Inferior parietal cortex (tissue), 1 donor: ENCODE measurements around the gene KRT40.
"Not testable (repeated sequence)": the region's sequence is repeated elsewhere in the genome, so short reads cannot be mapped to it uniquely, and the experiment has no call there.

Experiments used
- DNase-seq: peaks from one replicate; pipeline ENCODE4 v3.0.0-alpha.2; 2016; ENCODE audit errors: extremely low spot score

KRT40 gene

DNA sequence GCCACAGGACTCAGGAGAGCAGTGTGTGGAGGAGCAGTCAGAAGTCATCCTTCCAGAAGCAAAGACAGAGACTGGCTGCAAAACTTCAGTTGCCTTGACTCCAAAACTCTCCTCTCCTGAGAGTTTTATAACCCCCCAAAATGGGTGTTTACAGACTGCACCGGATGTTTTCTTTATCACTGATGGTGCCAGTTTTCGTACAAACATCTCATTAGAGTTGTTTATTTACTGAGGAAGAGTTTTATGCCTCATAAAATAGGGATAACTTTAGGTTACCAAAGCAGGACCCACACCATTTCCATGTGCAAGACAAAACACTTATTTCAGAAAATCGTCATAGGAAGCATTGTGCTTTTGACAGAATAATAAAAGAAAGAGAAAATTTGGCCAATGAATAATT lies at the start of gene KRT40:
Gene KRT40, minus strand, starts transcription at position 101 of the 400 bp plus-strand sequence. Its CDS starts 53 bp downstream, at position 48.
- no peak for DNase-seq

DNA sequence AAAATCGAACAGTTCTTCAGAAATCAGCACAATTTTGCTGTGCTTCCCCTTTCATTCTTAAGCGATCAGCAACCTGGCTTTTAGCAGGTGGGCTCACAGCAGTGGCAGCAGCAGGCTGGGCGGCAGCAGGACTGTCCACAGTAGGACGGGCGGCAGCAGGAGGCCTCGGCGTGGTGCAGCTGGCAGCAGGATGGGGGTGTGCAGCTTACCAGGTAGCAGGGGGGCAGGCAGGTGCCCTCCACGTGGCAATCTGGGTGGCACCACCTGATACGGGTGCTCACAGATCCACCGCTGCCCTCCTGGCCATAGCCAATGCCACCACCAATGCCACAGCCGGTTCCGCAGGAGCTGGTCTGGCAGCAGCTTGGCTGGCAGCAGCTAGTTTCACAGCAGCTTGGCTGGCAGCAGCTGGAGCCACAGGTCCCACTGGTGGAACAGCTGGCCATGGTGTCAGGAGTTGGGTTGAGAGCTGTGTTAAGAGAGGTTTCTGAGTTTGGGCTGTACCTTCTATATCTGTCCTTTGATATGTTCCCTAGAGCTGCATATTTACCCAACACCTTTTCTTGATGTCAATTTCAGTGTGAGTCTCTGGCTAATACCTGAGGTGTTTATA lies 45.6 kb upstream of the KRT40 start, which contains the start of gene KRTAP1-4:
Gene KRTAP1-4, minus strand, starts transcription at position 563 of the 613 bp plus-strand sequence. Its CDS starts 117 bp downstream, at position 446.
- DNase-seq = no peak

DNA sequence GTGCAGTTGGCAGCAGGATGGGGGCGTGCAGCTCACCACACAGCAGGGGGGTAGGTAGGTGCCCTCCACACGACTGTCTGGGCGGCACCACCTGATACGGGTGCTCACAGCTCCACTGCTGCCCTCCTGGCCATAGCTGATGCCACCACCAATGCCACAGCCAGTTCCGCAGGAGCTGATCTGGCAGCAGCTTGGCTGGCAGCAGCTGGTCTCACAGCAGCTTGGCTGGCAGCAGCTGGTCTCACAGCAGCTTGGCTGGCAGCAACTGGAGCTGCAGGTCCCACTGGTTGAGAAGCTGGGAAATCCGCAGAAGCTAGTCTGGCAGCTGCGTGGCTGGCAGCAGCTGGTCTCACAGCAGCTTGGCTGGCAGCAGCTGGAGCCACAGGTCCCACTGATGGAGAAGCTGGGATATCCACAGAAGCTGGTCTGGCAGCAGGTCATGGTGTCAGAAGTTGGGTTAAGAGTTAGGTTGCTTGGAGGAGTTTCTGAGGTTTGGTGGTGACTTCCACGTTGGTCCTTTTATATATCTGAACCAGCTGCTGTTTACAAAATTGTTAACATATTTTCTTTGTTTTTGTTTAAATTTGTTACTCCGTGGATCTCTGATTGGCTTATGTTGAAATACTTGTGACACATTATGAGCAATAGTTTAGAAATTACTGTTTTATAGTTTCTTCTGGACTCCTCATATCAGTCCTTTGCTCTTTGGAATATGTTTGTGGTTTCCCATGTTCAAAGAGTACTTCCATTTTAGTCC lies 42.8 kb upstream of the KRT40 start, which contains the start of gene KRTAP1-5:
Gene KRTAP1-5, minus strand, starts transcription at position 494 of the 757 bp plus-strand sequence. Its CDS starts 53 bp downstream, at position 441.
- DNase-seq = no peak

- DNase-seq = no peak
Observed at GRCh38 chr17:41024697-41025096, 40.6 kb upstream of the KRT40 start.

DNA sequence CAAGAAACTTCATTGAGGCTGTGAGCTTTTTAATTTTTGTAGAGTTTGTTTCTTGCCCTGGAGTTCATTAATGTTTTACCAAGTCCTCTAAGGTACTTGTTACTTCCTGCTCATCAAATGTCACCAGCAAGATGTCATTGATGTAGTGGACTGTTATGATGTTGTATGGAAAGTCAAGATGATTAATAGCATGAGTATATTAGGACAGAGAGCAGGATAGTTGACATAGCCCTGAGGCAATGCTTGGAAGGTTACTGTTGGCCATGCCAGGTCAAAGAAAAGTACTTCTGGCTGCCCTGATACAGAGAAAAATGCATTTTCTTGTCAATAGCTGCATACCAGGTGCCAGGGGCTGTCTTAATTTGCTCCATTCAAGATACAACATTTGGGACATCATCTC lies 36.2 kb upstream of the KRT40 start:
- DNase-seq = no peak

DNA sequence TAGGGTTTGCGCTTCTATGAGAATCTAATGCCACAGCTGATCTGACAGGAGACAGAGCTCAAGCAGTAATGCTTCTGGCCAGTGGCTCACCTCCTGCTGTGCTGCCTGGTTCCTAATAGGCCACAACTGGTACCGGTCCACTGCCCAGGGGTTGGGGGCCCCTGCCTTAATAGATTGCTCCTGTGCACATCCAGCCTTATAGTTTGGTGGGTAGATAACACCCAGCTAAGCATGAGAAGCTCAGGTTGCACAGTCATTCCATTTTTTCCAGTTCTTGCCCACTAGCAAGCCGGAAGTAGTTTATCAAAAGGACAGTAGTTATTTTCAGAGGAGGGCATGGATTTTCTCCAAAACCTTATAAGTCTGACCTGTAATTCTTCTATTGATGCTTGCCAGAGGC lies 35.3 kb upstream of the KRT40 start:
- no peak for DNase-seq

- no peak for DNase-seq
Observed at GRCh38 chr17:41018541-41018940, 34.4 kb upstream of the KRT40 start.

GRCh38 chr17:41016578-41017215 lies 32.6 kb upstream of the KRT40 start:
- no peak for DNase-seq

GRCh38 chr17:41015454-41015853 lies 31.3 kb upstream of the KRT40 start:
- no peak for DNase-seq

DNA sequence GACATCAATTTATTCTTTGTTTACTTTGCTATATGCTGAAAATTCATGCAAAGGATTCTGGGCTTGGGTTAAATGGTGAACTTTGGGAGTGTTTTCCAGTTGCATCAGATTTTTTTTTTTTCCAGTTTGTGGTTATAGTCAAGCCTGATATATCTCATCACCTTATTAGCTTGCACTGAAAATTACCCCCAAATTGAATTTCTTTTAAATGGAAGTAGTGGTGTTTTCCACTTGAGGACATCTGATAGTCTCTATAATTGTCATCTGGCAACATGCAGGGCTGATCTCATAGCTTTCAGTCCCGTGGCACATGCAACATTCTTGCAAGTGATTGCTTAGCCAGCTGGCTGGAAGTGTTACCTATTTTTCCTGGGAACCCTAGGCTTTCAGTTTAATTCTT lies 29.5 kb upstream of the KRT40 start:
- no peak for DNase-seq

- DNase-seq = no peak
Observed at GRCh38 chr17:41013181-41013580, 29.1 kb upstream of the KRT40 start.

GRCh38 chr17:41012326-41013120 lies 28.4 kb upstream of the KRT40 start:
- no peak for DNase-seq

GRCh38 chr17:41010441-41010840 lies 26.3 kb upstream of the KRT40 start:
- no peak for DNase-seq

DNA sequence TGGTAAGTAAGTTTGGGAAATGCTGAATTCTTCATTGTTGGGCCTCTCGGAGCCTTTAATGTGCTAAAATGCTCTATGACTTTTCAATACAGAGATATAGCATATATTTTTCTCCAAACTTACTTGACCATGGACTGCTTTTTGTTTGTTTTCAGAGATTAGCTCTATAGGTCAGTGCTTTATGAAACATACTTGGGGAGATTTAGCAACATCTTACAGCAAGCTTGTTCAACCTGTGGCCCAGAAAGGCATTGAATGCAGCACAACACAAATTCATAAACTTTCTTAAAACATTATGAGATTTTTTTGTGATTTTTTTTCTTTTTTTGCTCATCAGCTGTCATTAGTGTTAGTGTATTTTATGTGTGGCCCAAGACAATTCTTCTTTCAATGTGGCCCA lies 25.8 kb upstream of the KRT40 start:
- no peak for DNase-seq

DNA sequence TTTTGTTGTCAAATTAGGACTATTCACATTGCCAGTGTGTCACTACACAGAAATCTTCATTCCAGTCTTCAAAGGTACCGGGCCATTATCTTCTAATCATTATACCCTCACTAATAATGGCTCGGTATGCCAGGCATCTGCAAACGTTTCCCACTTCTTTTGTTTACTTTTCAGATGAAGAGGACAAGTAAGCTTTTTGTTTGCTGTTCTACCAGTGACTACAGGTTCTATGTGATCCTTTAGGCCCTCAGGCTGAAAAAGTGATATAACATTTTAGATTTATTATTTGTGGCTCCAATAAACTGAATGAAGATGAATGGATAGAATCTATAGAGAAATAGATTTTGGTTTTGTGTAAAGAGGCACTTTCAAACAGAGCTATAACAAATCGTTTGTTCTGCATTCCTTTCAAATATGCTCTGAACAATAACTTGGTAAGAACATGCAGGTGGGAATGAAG lies 25.2 kb upstream of the KRT40 start:
- DNase-seq = no peak

- no peak for DNase-seq
Observed at GRCh38 chr17:41008811-41009210, 24.7 kb upstream of the KRT40 start, which contains the start of gene KRTAP3-1. TSS of gene KRTAP3-1 (minus strand) at chr17:41009128. CDS start at chr17:41009074, 54 bp downstream.

DNA sequence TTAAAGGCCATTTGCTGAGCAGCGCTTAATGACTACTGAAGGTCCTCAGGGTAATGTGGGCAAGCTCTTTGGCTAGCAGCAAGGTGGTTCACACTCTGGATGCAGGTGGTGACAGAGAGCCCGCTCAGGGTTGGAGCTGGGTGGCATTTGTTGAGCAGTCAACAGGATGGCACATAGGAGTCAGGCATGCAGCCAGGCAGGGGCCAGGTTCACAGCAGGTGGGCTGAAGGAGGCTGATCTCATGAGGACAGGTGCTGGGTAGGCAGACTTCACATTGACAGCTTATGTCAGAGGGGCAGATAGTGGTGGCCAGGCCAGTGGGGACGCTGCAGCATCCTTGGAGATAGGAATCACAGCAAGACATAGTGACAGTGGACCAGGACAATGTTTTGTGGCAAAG lies 20.3 kb upstream of the KRT40 start:
- DNase-seq = no peak

- no peak for DNase-seq
Observed at GRCh38 chr17:41003926-41004325, 19.8 kb upstream of the KRT40 start.

DNA sequence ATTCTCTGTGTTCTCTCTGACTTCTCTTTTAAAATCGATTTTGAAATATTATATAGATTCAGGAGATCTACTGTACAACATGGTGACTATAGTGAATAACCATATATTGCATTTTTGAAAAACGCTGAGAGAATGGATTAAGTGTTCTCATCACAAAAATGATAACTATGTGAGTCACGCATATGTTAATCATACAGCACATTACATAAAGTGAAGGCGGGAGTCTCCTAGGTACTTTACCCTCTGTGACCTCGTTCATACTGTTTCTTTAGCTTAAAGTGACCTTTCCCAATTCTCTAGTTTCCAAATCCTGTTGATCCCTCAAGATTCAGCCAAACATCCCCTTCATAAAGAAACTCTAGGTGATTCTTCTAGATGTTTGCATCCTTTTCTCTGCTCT lies 18.7 kb upstream of the KRT40 start:
- no peak for DNase-seq

GRCh38 chr17:41001795-41002194 lies 17.7 kb upstream of the KRT40 start:
- no peak for DNase-seq

- DNase-seq = not testable (repeated sequence)
Observed at GRCh38 chr17:40999563-40999962, 15.4 kb upstream of the KRT40 start, which contains the start of gene KRTAP3-2. TSS of gene KRTAP3-2 (minus strand) at chr17:40999906. CDS start at chr17:40999853, 53 bp downstream.
